ENCODE results near the gene TBC1D4. TPM values are rescaled to one million over a fixed set of nuclear protein-coding genes. Genes with fewer than 3 reads are reported as not detected.

The TBC1D4 gene
- total RNA-seq, 1 experiment from 2014 or later: 19.5 TPM

GRCh38 chr13:75421133-75421532 is 60.8 kb downstream of the TBC1D4 start:
- Histone ChIP-seq H3F3A (ENCODE audit: insufficient read depth, low read depth) (peaks cover 28% of the 10 kb centered on the region), H3K4me3 (no peak overlapping the region), H3K79me2 (ENCODE audit: low read depth) (peaks cover 30% of the 10 kb centered on the region), H3K4me1 (replicated peaks; ENCODE audit: insufficient read depth) (peaks cover 36% of the 10 kb centered on the region), H4K20me1 (ENCODE audit: insufficient read depth) (no peaks in the 10 kb centered on the region), H3K27me3 (ENCODE audit: insufficient read depth, low read depth) (no peaks in the 10 kb centered on the region), H3K36me3 (ENCODE audit: low read depth) (no peaks in the 10 kb centered on the region), H3K27ac (no peak overlapping the region), H3K4me2 (no peak overlapping the region), H2AFZ (no peak overlapping the region), H3K9me2 (ENCODE audit: insufficient read depth) (no peaks in the 10 kb centered on the region), H3K9me3 (ENCODE audit: insufficient read depth, low read depth) (no peaks in the 10 kb centered on the region)
- CTCF ChIA-PET: no interaction called here
- TF ChIP-seq CTCF (conservative IDR thresholded peaks at IDR 0.05) (no peak), EZH2 (IDR thresholded peaks at IDR 0.05; ENCODE audit: low read depth) (no peak)
- DNase-seq: no peak
- POLR2A ChIA-PET (ENCODE audit: unreplicated experiment): no interaction called here
- BruUV-seq (replicated peaks): no TSS peak
- intact Hi-C loops (cut with micrococcal nuclease; ENCODE audit: unreplicated experiment): no loop called here

GRCh38 chr13:75419656-75420055 is 62.3 kb downstream of the TBC1D4 start:
- H3K9me3 ChIP-seq (ENCODE audit: insufficient read depth, low read depth): no peaks in the 10 kb centered on the region
- no peaks in the 10 kb centered on the region for H3K27me3 ChIP-seq (ENCODE audit: insufficient read depth, low read depth)
- H4K20me1 ChIP-seq (ENCODE audit: insufficient read depth): no peaks in the 10 kb centered on the region
- intact Hi-C loops (cut with micrococcal nuclease; ENCODE audit: unreplicated experiment): no loop called here
- no peak overlapping the region for H2AFZ ChIP-seq
- DNase-seq: no peak
- no peaks in the 10 kb centered on the region for H3K9me2 ChIP-seq (ENCODE audit: insufficient read depth)
- H3K79me2 ChIP-seq (ENCODE audit: low read depth): peaks cover 34% of the 10 kb centered on the region
- H3K36me3 ChIP-seq (ENCODE audit: low read depth): no peaks in the 10 kb centered on the region
- H3K4me3 ChIP-seq: no peak overlapping the region
- BruUV-seq (replicated peaks): no TSS peak
- H3K27ac ChIP-seq: no peak overlapping the region
- H3K4me1 ChIP-seq (replicated peaks; ENCODE audit: insufficient read depth): peaks cover 50% of the 10 kb centered on the region
- peaks cover 37% of the 10 kb centered on the region for H3F3A ChIP-seq (ENCODE audit: insufficient read depth, low read depth)
- no peak for TF ChIP-seq EZH2 (IDR thresholded peaks at IDR 0.05; ENCODE audit: low read depth)
- TF ChIP-seq CTCF (conservative IDR thresholded peaks at IDR 0.05): no peak
- POLR2A ChIA-PET (ENCODE audit: unreplicated experiment): no interaction called here
- CTCF ChIA-PET: no interaction called here
- H3K4me2 ChIP-seq: peak overlapping the region; percentile 55; the same call in 1 of the 2 replicates

- peak in 1 of 2 experiments; percentile 50 for DNase-seq
- no peaks in the 10 kb centered on the region for H3K27me3 ChIP-seq (ENCODE audit: insufficient read depth, low read depth)
- H3K4me3 ChIP-seq: no peak overlapping the region
- no peaks in the 10 kb centered on the region for H3K9me2 ChIP-seq (ENCODE audit: insufficient read depth)
- H3F3A ChIP-seq (ENCODE audit: insufficient read depth, low read depth): peaks cover 37% of the 10 kb centered on the region
- H3K9me3 ChIP-seq (ENCODE audit: insufficient read depth, low read depth): no peaks in the 10 kb centered on the region
- no peak overlapping the region for H3K27ac ChIP-seq
- H3K79me2 ChIP-seq (ENCODE audit: low read depth): peaks cover 40% of the 10 kb centered on the region
- intact Hi-C loops (cut with micrococcal nuclease; ENCODE audit: unreplicated experiment): no loop called here
- no TSS peak for BruUV-seq (replicated peaks)
- CTCF ChIA-PET: no interaction called here
- POLR2A ChIA-PET (ENCODE audit: unreplicated experiment): no interaction called here
- peaks cover 50% of the 10 kb centered on the region for H3K4me1 ChIP-seq (replicated peaks; ENCODE audit: insufficient read depth)
- H2AFZ ChIP-seq: no peak overlapping the region
- peak overlapping the region; percentile 55 for H3K4me2 ChIP-seq
- no peak for TF ChIP-seq EZH2 (IDR thresholded peaks at IDR 0.05; ENCODE audit: low read depth)
- TF ChIP-seq CTCF (conservative IDR thresholded peaks at IDR 0.05): no peak
- H3K36me3 ChIP-seq (ENCODE audit: low read depth): no peaks in the 10 kb centered on the region; the same call in 1 of the 2 replicates
- no peaks in the 10 kb centered on the region for H4K20me1 ChIP-seq (ENCODE audit: insufficient read depth)
Observed at GRCh38 chr13:75418997-75419396, 63.0 kb downstream of the TBC1D4 start.
